ENCODE measurements around the gene MED28.
"Not testable (repeated sequence)": the region's sequence is repeated elsewhere in the genome, so short reads cannot be mapped to it uniquely, and the experiment has no call there.

MED28 gene

GRCh38 chr4:17619416-17620105, 5.1 kb downstream of the MED28 start:
- DNase-seq, result no peak

DNA sequence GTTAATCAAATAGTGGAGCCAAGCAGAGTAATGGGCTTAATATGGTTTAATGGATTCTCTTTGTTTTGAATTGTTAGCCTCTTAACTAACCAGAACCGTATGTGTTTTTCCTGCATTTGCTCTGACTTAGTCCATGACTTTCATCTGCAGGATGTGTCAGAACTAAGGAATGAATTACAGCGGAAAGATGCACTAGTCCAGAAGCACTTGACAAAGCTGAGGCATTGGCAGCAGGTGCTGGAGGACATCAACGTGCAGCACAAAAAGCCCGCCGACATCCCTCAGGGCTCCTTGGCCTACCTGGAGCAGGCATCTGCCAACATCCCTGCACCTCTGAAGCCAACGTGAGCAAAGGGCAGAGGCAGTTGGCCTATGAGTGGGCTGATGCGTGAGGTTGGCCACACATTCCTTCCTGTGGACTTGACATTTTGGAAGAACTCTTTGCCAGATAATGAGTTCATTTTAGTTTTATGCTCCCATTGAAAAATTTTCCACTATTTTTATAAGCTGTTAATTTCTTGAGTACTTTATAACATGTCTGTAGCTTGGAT, 9.1 kb downstream of the MED28 start:
- no peak for DNase-seq

GRCh38 chr4:17624821-17625220, 10.4 kb downstream of the MED28 start:
- no peak for DNase-seq

DNA sequence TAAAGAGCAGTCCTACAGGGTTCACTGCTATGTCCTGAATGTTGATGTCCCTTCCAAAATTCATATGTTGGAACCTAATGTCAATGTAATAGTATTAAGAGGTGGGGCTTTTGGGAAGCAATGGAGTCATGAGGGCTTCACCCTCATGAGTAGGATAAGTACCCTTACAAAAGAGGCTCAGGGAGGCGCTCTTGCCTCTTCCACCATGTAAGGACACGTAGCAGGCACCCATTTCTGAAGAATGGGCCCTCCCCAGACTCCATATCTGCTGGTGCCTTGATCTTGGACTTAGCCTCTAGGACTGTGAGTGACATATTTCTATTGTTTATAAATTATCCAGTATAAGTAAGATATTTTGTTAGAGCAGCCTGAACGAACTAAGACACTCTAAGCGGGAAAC, 15.8 kb downstream of the MED28 start:
- DNase-seq, result no peak

GRCh38 chr4:17633600-17633999, 19.2 kb downstream of the MED28 start:
- no peak for DNase-seq

- no peak for DNase-seq
These were observed 20.6 kb downstream of the MED28 start for GRCh38 chr4:17635056-17635455.

DNA sequence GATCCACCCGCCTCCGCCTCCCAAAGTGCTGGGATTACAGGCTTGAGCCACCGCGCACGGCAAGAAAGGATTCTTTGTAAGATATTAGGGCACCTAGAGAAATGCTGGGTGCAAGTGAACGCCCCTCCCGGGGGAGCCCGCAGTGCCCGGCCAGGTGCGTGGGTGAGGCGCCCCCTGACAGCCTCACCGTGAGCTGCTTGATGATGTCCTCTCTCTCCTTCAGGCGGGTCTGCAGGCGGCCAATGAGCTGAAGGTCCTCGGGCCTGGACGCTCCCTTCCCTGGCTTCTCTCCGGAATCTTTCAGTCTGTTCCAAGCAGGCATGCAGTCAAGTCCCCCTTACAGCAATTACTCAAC, 21.9 kb downstream of the MED28 start:
- no peak for DNase-seq

DNA sequence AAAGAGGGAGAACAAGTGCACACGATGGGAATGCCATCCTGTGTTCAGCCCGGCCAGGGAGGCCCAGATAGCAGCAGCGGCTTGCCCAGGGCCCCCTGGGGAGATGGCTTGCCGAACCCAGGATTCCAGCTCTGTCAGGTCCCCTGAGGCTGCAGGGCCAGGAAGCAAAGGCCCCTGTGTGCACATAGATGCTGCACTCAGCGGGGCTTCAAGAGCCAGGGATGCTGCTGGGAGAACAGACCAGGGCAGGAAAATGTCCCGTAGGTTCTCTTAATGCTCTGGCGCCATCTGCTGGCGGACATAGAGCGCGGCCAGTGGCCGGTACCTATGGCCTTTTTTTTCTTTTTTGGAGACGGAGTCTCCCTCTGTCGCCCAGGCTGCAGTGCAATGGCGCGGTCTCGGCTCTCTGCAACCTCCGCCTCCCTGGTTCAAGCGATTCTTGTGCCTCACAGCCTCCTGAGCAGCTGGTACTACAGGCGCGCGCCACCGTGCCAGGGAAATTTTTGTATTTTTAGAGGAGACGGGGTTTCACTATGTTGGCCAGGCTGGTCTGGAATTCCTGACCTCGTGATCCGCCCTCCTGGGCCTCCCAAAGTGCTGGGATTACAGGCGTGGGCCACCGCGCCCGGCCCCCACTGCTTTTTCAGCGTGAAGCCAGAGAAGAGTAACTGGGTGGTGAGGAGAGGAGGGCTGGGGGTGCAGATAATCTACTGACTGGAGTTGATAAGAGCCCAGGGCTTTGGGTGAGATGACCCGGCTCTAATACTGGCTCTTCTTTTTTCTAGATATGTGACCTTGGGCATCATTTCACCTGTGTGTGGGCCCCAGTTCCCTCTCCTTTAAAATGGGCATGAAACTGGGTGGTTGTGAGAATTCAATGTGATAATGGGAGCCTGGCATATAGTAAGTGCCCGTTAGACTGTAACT, 22.5 kb downstream of the MED28 start:
- peak; percentile 60 for DNase-seq

- no peak for DNase-seq
These were observed 24.7 kb downstream of the MED28 start for GRCh38 chr4:17639136-17639535.

DNA sequence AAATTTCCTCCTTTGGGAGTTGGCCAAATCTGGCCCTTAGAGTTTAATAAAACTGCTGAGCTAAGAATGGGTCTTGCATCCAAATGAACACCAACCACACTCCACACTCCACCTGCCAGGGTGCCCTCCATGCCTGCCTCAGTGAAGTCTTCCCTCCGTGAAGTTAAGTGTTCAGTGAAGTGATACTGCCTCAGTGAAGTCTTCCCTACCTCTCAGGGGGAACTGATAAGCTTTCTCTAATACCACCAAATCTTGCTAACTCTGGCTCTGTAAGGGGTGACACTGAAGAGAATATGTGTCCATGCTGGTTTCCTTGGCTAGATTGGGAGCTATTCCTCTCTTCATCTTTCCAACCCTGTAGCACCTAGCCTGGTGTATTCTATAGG, 27.9 kb downstream of the MED28 start:
- DNase-seq, result no peak

GRCh38 chr4:17646693-17647092, 32.3 kb downstream of the MED28 start:
- no peak for DNase-seq

DNA sequence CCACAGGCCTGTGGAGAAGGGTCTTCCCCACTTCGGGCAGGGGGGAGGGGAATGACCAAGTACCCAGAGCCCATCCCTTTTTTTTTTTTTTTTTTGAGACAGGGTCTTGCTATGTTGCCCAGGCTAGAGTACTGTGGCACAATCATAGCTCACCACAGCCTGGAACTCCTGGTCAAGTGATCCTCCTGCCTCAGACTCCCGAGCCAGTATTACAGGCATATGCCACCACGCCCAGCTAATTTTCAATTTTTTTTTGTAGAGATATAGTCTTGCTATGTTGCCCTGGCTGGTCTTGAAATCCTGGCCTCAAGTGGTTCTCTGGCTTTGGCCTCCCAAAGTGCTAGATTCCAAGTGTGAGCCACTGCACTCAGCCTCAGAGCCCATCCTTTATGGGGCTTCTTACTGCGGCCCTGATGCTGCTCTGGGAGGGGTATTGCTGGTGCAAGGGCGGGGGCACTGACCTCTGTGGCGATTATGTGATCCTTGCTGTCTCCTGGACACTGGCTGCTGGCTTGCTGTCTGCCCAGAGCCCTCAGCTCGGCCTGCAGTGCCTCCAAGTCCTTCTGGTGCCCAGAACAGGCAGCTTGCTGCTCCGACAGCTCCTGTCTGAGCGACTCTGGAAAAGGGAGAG, 32.9 kb downstream of the MED28 start:
- no peak for DNase-seq

DNA sequence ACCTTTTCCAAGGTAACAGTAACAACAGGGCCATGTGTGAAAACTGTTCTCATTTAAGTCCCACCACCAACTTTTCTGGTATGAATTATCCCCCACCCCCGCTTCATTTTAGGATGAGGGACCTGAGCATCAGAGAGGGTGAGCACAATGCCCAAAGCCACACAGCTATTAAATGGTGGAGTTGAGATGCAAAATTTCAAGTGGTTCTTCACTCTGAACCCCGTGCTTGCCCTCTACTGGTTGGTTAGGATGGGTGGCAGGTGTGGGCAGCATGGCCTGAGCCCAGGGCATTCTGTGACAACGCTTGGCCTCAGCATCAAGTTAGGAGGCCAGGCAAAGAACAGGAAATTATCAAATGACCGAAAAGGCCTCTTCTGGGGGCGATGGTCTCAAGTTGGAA, 33.5 kb downstream of the MED28 start:
- no peak for DNase-seq

DNA sequence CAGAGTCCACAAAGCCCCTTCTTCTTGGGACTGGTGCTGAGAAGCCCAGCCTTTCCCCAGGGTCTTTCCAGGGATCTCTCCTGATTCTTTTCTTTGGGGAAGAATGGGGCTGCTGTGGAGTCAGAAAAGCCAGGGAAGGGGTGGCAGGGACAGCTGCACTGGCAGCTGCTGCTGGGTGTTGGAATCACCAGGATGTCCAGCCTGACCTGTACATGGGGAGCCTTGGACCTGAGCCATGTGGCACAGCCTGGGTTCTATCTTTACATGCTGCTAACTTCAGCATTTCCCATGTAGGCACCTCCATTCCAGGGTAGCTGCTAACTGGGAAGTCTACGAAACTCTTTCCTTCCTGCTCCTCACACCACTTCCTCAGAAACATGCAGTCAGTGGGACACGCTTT, 36.0 kb downstream of the MED28 start:
- no peak for DNase-seq

DNA sequence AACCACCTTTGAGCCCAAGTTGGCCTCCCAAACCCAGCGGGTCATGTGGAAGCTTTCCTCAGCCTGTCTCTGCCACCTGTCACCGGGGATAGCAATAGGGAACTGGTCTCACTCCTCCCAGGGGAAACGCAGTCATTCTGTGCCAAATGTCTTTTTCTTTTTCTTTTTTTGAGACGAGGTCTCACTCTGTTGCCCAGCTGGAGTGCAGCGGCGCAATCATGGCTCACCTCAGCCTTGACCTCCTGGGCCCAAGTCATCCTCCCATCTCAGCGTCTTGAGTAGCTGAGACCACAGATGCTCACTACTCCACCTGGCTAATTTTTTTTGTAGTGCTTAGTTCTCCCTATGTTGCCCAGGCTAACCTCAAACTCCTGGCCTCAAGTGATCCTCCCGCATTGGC, 40.3 kb downstream of the MED28 start:
- no peak for DNase-seq

DNA sequence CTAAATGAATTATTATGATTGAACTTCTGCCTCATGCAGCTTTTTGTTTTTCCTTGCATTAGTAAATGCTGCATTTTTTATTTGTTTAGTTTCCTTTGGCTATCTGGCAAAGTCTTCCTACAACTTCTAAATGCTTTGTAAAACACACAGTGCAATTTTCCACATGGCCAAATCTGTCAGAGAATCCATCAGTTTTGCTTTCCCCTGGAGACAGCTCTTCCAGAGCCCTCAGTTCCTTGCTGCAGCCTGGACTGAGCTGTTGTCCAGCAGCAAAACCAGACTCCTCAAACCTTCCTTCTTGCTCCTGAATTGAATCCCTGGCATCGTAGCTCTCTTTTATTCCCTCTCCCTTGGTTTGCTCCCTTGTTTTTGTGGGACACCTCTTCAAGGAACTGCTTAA, 42.6 kb downstream of the MED28 start:
- no peak for DNase-seq

GRCh38 chr4:17657849-17658248, 43.4 kb downstream of the MED28 start:
- no peak for DNase-seq

DNA sequence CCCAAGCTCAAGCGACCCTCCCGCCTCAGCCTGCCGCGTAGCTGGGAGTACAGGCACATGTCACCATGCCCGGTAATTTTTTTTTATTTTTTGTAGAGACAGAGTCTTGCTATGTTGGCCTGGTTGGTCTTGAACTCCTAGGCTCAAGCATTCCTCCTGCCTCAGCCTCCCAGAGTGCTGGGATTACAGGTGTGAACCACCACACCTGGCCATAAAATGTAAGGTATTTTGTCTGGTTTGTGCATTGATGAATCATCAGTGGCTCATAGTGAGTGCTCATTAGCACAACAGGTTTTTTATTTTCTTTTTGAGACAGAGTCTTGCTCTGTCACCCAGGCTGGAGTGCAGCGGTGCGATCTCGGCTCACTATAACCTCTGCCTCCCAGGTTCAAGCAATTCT, 44.8 kb downstream of the MED28 start:
- DNase-seq, result not testable (repeated sequence)

- no peak for DNase-seq
These were observed 48.3 kb downstream of the MED28 start for GRCh38 chr4:17662694-17663093.

GRCh38 chr4:17664755-17665154, 50.3 kb downstream of the MED28 start:
- DNase-seq, result no peak

DNA sequence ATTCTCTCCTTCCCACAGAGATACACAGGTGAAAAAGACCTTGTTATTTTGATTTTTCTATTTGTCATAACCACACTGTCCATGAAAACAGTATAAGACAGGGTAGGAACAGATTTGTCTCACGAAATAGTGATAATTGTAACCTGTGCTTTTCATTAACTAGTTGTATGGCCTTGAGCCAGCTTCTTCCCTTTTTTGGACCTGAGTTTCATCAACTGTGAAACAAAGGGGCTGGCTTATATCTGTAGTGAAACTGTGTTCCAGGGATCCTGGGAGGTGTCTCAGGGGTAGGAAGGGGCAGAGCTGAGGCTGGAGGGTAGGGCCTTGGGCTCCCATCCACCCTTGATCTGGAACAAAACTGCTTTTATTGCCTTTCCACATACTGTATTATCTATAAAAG, 50.9 kb downstream of the MED28 start:
- no peak for DNase-seq

- no peak for DNase-seq
These were observed 51.4 kb downstream of the MED28 start for GRCh38 chr4:17665852-17666251.

GRCh38 chr4:17667253-17667652, 52.8 kb downstream of the MED28 start:
- no peak for DNase-seq

All from COR-L47 (cell line).